Measurements from ENCODE around the gene MAGEB10.

The MAGEB10 gene, protein sequence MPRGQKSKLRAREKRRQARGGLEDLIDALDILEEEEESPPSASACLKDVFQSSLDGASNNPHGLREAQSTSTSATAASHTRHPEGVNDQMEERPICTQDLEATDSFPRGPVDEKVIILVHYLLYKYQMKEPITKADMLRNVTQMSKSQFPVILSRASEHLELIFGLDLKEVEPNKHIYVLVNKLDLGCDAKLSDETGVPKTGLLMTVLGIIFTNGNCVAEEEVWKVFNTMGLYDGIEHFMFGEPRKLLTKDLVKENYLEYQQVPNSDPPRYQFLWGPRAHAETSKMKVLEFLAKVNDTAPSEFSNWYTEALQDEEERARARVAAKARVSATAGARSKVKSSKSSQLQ

DNA sequence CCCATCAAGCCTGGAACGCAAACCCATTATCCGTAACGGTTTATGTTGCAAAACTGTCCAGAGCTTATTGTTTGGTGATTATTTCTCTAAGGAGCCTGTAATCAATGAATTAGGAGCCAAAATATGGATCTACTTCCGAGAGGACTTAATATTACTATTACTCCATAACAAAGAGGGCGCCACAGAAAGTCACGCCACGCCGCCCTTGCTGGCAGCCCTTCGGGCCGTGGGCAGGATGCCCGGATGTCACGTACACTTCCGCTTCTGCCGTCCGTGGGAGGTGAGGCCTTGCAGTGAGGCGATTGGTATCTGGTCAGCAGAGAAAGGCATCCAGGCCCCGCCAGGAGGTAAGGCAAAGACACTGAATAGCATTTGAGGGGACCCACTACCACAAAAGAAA is at the start of gene MAGEB10:
Gene MAGEB10 (plus strand): TSS at position 301 of the 400 bp plus-strand sequence. CDS start 13,317 bp downstream, outside the sequence.
- DNase-seq = no peak
- TF ChIP-seq, protein P1, sequence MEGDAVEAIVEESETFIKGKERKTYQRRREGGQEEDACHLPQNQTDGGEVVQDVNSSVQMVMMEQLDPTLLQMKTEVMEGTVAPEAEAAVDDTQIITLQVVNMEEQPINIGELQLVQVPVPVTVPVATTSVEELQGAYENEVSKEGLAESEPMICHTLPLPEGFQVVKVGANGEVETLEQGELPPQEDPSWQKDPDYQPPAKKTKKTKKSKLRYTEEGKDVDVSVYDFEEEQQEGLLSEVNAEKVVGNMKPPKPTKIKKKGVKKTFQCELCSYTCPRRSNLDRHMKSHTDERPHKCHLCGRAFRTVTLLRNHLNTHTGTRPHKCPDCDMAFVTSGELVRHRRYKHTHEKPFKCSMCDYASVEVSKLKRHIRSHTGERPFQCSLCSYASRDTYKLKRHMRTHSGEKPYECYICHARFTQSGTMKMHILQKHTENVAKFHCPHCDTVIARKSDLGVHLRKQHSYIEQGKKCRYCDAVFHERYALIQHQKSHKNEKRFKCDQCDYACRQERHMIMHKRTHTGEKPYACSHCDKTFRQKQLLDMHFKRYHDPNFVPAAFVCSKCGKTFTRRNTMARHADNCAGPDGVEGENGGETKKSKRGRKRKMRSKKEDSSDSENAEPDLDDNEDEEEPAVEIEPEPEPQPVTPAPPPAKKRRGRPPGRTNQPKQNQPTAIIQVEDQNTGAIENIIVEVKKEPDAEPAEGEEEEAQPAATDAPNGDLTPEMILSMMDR (IDR thresholded peaks at IDR 0.05) = no peak
- H3K4me3 ChIP-seq = no peak within 1 kb of the TSS
- no peaks in the 10 kb centered on the region for H3K4me1 ChIP-seq
- H3K9me3 ChIP-seq = no peaks in the 10 kb centered on the region
- no peaks in the 10 kb centered on the region for H3K27me3 ChIP-seq
- H3K36me3 ChIP-seq = no peaks in the 10 kb centered on the region
- H3K27ac ChIP-seq = no peak within 1 kb of the TSS
- intact Hi-C loops (cut with DNase I; ENCODE audit: low total_unique reads) = no loop called here

DNA sequence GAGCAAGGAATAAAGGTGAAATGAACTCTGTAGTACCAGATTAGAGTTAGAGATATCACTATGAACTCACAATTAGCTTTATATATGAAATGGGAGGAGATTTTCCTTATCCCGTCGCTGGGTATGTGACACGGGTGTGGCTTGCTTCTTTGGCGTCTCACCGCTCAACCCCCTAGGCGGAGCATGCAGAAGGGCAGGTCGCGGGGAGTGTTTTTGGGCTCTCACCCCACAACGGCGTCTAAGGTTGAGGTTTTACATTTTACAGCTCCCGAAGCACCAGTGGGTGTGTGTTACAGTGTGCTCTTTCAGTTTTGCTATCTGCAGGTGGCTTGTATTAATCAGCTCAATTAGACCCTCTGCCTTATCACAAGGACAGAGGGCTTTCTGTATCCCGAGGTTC is 42.1 kb upstream of the MAGEB10 start:
- no peaks in the 10 kb centered on the region for H3K27me3 ChIP-seq
- H3K27ac ChIP-seq = no peak overlapping the region
- no peaks in the 10 kb centered on the region for H3K9me3 ChIP-seq
- H3K4me3 ChIP-seq = no peak overlapping the region
- H3K4me1 ChIP-seq = no peaks in the 10 kb centered on the region
- no peaks in the 10 kb centered on the region for H3K36me3 ChIP-seq
- TF ChIP-seq, protein P1 (IDR thresholded peaks at IDR 0.05) = no peak
- no peak for DNase-seq
- intact Hi-C loops (cut with DNase I; ENCODE audit: low total_unique reads) = no loop called here

DNA sequence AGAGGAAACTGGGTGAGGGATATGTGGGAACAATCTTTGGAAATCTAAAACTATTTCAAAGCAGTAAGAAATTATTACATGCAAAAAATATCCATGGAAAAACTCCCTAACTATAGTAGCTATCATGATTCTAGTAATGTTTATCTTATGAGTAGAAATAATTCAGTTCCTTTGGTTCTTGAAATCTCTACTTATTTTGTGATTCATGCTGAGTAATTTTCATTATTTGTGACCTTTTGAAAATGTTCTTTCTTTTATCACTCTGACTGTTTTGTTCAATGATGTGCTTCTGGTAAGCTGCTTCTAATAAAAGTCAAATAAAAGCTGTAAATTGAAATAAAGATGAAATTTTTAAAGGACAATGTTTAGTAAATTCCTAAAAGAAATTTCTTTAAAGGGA is 40.4 kb upstream of the MAGEB10 start:
- intact Hi-C loops (cut with DNase I; ENCODE audit: low total_unique reads) = no loop called here
- TF ChIP-seq, protein P1 (IDR thresholded peaks at IDR 0.05) = no peak
- H3K4me1 ChIP-seq = no peaks in the 10 kb centered on the region
- H3K27ac ChIP-seq = no peak overlapping the region
- H3K9me3 ChIP-seq = no peaks in the 10 kb centered on the region
- no peak overlapping the region for H3K4me3 ChIP-seq
- no peaks in the 10 kb centered on the region for H3K36me3 ChIP-seq
- no peak for DNase-seq
- H3K27me3 ChIP-seq = no peaks in the 10 kb centered on the region

DNA sequence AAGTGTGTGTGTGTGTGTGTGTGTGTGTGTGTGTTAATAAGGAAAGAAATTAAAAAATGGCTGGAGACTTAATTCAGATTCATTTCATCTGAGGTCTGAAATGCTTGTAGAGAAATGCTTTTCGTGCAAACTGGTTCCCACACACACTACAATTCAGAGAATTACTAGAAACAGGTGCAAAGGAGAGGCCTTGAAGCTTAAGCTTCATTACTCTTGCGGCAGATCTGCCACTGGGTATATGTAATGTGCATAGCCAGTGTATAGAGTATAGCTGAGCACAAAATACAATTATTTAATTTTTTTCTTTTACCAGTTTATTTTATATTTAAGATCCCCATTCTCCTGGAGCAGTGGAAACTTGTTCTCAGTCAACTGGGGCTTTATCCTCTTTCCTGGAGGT is 31.8 kb upstream of the MAGEB10 start:
- intact Hi-C loops (cut with DNase I; ENCODE audit: low total_unique reads) = no loop called here
- TF ChIP-seq, protein P1 (IDR thresholded peaks at IDR 0.05) = no peak
- H3K27ac ChIP-seq = no peak overlapping the region
- no peaks in the 10 kb centered on the region for H3K36me3 ChIP-seq
- H3K9me3 ChIP-seq = no peaks in the 10 kb centered on the region
- H3K4me1 ChIP-seq = no peaks in the 10 kb centered on the region
- no peak for DNase-seq
- no peaks in the 10 kb centered on the region for H3K27me3 ChIP-seq
- no peak overlapping the region for H3K4me3 ChIP-seq

DNA sequence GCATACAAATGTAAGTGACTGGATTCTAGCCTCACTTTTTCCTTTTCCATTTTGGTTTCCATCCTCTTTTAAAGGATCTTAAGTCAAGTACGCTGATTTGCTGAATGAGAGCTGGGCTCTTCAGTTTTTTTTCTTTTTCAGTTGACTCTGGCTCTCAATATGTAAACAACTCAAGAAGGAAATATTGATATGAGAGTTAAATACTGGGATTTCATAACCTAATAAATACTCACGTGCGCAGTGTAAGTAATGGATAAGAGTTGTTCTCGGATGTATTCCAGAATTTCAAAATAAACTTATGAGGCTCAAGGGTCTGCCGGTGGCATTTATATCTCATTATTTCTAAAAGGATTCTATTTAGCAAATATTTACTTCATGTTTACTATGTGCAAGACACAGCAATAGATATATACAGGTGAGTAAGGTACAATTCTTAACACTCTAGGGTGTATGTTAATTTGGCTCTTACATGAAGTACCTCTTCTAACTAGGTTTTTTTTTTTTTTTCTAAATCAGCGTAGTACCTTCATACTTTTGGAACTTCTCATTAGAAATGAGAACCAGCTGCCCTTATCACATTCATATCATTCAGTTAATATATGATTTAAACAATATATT is 11.0 kb upstream of the MAGEB10 start:
- TF ChIP-seq, protein P1 (IDR thresholded peaks at IDR 0.05) = no peak
- DNase-seq = no peak
- Histone ChIP-seq H3K27me3 (no peaks in the 10 kb centered on the region), H3K36me3 (no peaks in the 10 kb centered on the region), H3K9me3 (no peaks in the 10 kb centered on the region), H3K4me3 (no peak overlapping the region), H3K4me1 (no peaks in the 10 kb centered on the region), H3K27ac (no peak overlapping the region)
- intact Hi-C loops (cut with DNase I; ENCODE audit: low total_unique reads) = no loop called here
